Lower leg skin (tissue), 3 donors: Measurements from ENCODE around the gene NPR2.

Experiments
- CTCF ChIP-seq, 3 donors: fragments of 450-650 bp; IDR thresholded peaks; one replicate each; pipeline ENCODE4 v1.5.1; 2016; ENCODE audit warnings: antibody characterized with exemption in 3 of 3, mild to moderate bottlenecking in 3 of 3, moderate library complexity in 2 of 3
- POLR2A ChIP-seq, 2 donors: fragments of 450-650 bp; IDR thresholded peaks; one replicate each; pipeline ENCODE4 v1.6.1; 2016 to 2017; ENCODE audit warnings: antibody characterized with exemption in 2 of 2, mild to moderate bottlenecking in 1 of 2, moderate library complexity in 1 of 2

GRCh38 chr9:35756275-35757225, 34.8 kb upstream of the NPR2 start:
- TF ChIP-seq CTCF (IDR thresholded peaks at IDR 0.05), result no peak
- TF ChIP-seq POLR2A (IDR thresholded peaks at IDR 0.05), result no peak
